ENCODE results near the gene GPR137B. TPM values are rescaled to one million over a fixed set of nuclear protein-coding genes. Genes with fewer than 3 reads are reported as not detected.

GPR137B gene
- total and polyA plus RNA-seq, 9 of the 15 experiments (the other 6 are each of a cell fraction or from before 2014, with no cell fraction given) = 0.04 to 1.0 (median 0.62) TPM

GRCh38 chr1:236251587-236251986 is 109.2 kb downstream of the GPR137B start:
- Histone ChIP-seq H2AFZ (ENCODE audit: low read depth, low read length) (no peak overlapping the region), H3K27me3 (ENCODE audit: control insufficient read depth in 2 of 2, insufficient read depth in 2 of 2, low read length in 2 of 2) (no peaks in the 10 kb centered on the region), H3K36me3 (ENCODE audit: control insufficient read depth, insufficient read depth, low read length) (no peaks in the 10 kb centered on the region), H3K4me1 (replicated peaks in 1 of 2; ENCODE audit: control insufficient read depth in 2 of 2, insufficient read depth in 2 of 2, low read length in 2 of 2) (peaks cover 0 to 12% of the 10 kb centered on the region in 2 experiments; a peak in 3 of 5 replicates), H3K79me2 (ENCODE audit: control insufficient read depth, insufficient read depth, low read length) (no peaks in the 10 kb centered on the region), H3K9ac (ENCODE audit: insufficient read depth in 1 of 2, low read depth in 2 of 2, low read length in 2 of 2) (no peak overlapping the region), H4K20me1 (replicated peaks; ENCODE audit: control insufficient read depth, insufficient read depth, low read length) (no peaks in the 10 kb centered on the region), H3K9me1 (ENCODE audit: control insufficient read depth, insufficient read depth, low read length) (no peaks in the 10 kb centered on the region), H3K9me3 (replicated peaks; ENCODE audit: control insufficient read depth, insufficient read depth, low read depth, low read length) (no peaks in the 10 kb centered on the region), H3K27ac (ENCODE audit: extremely low read depth, low read depth, low read length) (no peak overlapping the region), H3K4me3 (no peak overlapping the region), H3K4me2 (ENCODE audit: insufficient read depth, low read length) (no peak overlapping the region)
- DNase-seq (ENCODE audit: extremely low read depth in 1 of 4, low spot score in 3 of 4) = no peak
- intact Hi-C loops (cut with micrococcal nuclease) (no loop called here), in situ Hi-C loops (cut with MboI) (no loop called here)
- ChIA-PET CTCF (ENCODE audit: low intra/inter-chr PET ratio) (no interaction called here), POLR2A (interaction anchor here (1.0 to 1.9 kb wide), 2 partner anchors 30 to 144 kb away, joined by 5 to 6 read pairs; partner anchors contain the start of gene ERO1B)
- FAIRE-seq = peak; percentile 15
- no peak for ATAC-seq
- 67% methylated on average over 1 of the region's 1 CpG for WGBS (ENCODE audit: insufficient coverage, low coverage, missing lambda C conversion rate)
- no TSS peak for BruUV-seq (replicated peaks)
- TF ChIP-seq HCFC1 (IDR thresholded peaks at IDR 0.05; ENCODE audit: low read depth, low read length) = no peak
- TF ChIP-seq ZNF280A (IDR thresholded peaks at IDR 0.05; ENCODE audit: low read depth, partially characterized antibody) = no peak
- TF ChIP-seq GABPB2 (CRISPR knock-in tag; conservative IDR thresholded peaks at IDR 0.05) = no peak
- no peak for TF ChIP-seq ZBTB26 (CRISPR knock-in tag; IDR thresholded peaks at IDR 0.05)
- TF ChIP-seq CREB3 (tag; conservative IDR thresholded peaks at IDR 0.05; ENCODE audit: low read depth) = no peak
- TF ChIP-seq ZNF57 (CRISPR knock-in tag; IDR thresholded peaks at IDR 0.05) = no peak
- TF ChIP-seq JUNB (CRISPR knock-in tag; conservative IDR thresholded peaks at IDR 0.05) = no peak
- no peak for TF ChIP-seq ZNF766 (CRISPR knock-in tag; conservative IDR thresholded peaks at IDR 0.05)
- no peak for TF ChIP-seq NKRF (IDR thresholded peaks at IDR 0.05; ENCODE audit: borderline replicate concordance)
- no peak for TF ChIP-seq ZBTB11 (CRISPR knock-in tag; IDR thresholded peaks at IDR 0.05)
- no peak for TF ChIP-seq EP400 (IDR thresholded peaks at IDR 0.05)
- TF ChIP-seq ZNF699 (CRISPR knock-in tag; IDR thresholded peaks at IDR 0.05; ENCODE audit: insufficient replicate concordance) = no peak
- TF ChIP-seq RFX7 (CRISPR knock-in tag; IDR thresholded peaks at IDR 0.05) = no peak

All from K562 (cell line).